ENCODE data around the gene WDCP.

Gene WDCP

DNA sequence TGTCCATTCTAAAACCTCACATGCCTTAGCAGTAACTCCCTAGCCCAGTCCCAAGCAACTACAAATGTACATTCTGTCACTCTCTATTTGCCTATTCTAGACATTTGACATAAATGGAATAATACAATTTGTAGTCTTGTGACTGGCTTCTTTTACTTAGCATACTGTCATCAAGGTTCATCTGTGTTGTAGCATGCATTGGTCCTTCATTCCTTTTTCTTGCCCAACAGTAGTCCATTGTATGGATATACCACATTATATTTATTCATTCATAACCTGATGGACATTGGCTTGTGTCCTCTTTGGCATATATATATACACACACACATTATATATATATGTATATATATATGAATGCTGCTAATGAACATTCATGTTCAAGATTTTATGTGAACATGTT is 39.5 kb downstream of the WDCP start:
- TF ChIP-seq EZH2 (IDR thresholded peaks at IDR 0.05; ENCODE audit: borderline replicate concordance, low read depth, low read length, severe bottlenecking): no peak
- TF ChIP-seq, protein P1, sequence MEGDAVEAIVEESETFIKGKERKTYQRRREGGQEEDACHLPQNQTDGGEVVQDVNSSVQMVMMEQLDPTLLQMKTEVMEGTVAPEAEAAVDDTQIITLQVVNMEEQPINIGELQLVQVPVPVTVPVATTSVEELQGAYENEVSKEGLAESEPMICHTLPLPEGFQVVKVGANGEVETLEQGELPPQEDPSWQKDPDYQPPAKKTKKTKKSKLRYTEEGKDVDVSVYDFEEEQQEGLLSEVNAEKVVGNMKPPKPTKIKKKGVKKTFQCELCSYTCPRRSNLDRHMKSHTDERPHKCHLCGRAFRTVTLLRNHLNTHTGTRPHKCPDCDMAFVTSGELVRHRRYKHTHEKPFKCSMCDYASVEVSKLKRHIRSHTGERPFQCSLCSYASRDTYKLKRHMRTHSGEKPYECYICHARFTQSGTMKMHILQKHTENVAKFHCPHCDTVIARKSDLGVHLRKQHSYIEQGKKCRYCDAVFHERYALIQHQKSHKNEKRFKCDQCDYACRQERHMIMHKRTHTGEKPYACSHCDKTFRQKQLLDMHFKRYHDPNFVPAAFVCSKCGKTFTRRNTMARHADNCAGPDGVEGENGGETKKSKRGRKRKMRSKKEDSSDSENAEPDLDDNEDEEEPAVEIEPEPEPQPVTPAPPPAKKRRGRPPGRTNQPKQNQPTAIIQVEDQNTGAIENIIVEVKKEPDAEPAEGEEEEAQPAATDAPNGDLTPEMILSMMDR (IDR thresholded peaks at IDR 0.05; ENCODE audit: borderline replicate concordance, extremely low read depth, low read length, poor library complexity, severe bottlenecking): no peak
- H3K27me3 ChIP-seq (ENCODE audit: insufficient read depth, low read length, poor library complexity): no peaks in the 10 kb centered on the region
- no peak overlapping the region for H3K4me3 ChIP-seq (ENCODE audit: low read depth in 1 of 2, low read length in 2 of 2)
- no peak overlapping the region for H2AFZ ChIP-seq (ENCODE audit: low read depth, low read length)
- no peak overlapping the region for H3K27ac ChIP-seq (ENCODE audit: low read length)
- ATAC-seq (ENCODE audit: insufficient read depth, low read depth) (no peak), DNase-seq (no peak)
- no peak overlapping the region for H3K9ac ChIP-seq (ENCODE audit: low read depth, low read length)
- no peaks in the 10 kb centered on the region for H3K79me2 ChIP-seq (ENCODE audit: insufficient read depth, low read length)
- no peaks in the 10 kb centered on the region for H3K9me3 ChIP-seq (ENCODE audit: insufficient read depth, low read length, severe bottlenecking)
- H3K36me3 ChIP-seq (ENCODE audit: insufficient read depth, low read length): no peaks in the 10 kb centered on the region
- H4K20me1 ChIP-seq (ENCODE audit: insufficient read depth, low read length): no peaks in the 10 kb centered on the region
- H3K4me1 ChIP-seq (ENCODE audit: insufficient read depth, low read length): no peaks in the 10 kb centered on the region
- H3K4me2 ChIP-seq (ENCODE audit: insufficient read depth, low read length): no peak overlapping the region

DNA sequence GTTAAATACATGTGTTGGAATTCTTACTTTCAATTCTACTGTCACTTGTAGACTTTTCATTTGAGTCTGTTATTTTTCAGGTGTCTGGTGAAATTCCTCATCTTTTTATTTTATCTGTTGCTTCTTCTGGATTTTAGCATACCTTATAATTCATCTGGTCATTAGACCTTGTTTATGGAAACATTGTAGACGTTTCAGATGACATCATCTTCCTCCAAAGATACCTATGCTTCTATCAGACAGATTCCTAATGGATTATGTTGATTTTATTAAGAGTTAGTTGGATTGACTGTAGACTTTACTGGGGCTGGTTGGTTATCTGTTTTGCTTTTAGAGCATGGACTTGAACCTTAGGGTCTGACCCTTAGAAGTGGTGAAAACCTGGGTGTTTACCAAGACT is 52.6 kb downstream of the WDCP start:
- no peaks in the 10 kb centered on the region for H3K4me1 ChIP-seq (ENCODE audit: insufficient read depth, low read length)
- H3K9me3 ChIP-seq (ENCODE audit: insufficient read depth, low read length, severe bottlenecking): no peaks in the 10 kb centered on the region
- no peak for DNase-seq
- no peaks in the 10 kb centered on the region for H3K79me2 ChIP-seq (ENCODE audit: insufficient read depth, low read length)
- peaks cover 12% of the 10 kb centered on the region; the same call in 1 of the 2 replicates for H3K36me3 ChIP-seq (ENCODE audit: insufficient read depth, low read length)
- TF ChIP-seq, protein P1 (IDR thresholded peaks at IDR 0.05; ENCODE audit: borderline replicate concordance, extremely low read depth, low read length, poor library complexity, severe bottlenecking): no peak
- no peak for TF ChIP-seq EZH2 (IDR thresholded peaks at IDR 0.05; ENCODE audit: borderline replicate concordance, low read depth, low read length, severe bottlenecking)
- no peak overlapping the region for H3K4me2 ChIP-seq (ENCODE audit: insufficient read depth, low read length)
- no peaks in the 10 kb centered on the region for H3K27me3 ChIP-seq (ENCODE audit: insufficient read depth, low read length, poor library complexity)
- H3K9ac ChIP-seq (ENCODE audit: low read depth, low read length): no peak overlapping the region
- ATAC-seq (ENCODE audit: insufficient read depth, low read depth): no peak
- H2AFZ ChIP-seq (ENCODE audit: low read depth, low read length): no peak overlapping the region
- H3K4me3 ChIP-seq (ENCODE audit: low read depth in 1 of 2, low read length in 2 of 2): no peak overlapping the region
- no peak overlapping the region for H3K27ac ChIP-seq (ENCODE audit: low read length)
- H4K20me1 ChIP-seq (ENCODE audit: insufficient read depth, low read length): no peaks in the 10 kb centered on the region

DNA sequence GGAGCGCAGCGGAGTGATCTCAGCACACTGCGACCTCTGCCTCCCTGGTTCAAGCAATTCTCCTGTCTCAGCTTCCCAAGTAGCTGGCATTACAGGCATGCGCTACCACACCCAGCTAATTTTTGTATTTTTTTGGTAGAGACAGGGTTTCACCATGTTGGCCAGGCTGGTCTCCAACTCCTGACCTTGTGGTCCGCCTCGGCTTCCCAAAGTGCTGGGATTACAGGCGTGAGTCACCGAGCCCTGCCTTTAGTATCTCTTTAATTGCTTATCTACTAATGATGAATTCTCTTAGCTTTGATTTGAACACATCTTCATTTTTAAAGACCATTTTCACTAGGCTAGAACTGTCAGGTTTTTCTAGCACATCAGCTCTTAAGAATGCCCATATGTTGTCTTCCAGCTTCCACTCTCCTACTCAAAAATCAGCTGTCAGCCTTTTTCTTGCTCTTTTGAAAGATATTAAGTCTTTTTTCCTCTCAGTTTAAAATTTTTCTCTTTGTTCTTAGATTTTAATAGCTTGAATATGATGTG is 53.4 kb downstream of the WDCP start:
- Histone ChIP-seq H3K4me1 (ENCODE audit: insufficient read depth, low read length) (no peaks in the 10 kb centered on the region), H3K27me3 (ENCODE audit: insufficient read depth, low read length, poor library complexity) (no peaks in the 10 kb centered on the region), H2AFZ (ENCODE audit: low read depth, low read length) (no peak overlapping the region), H3K4me2 (ENCODE audit: insufficient read depth, low read length) (no peak overlapping the region), H3K4me3 (ENCODE audit: low read depth in 1 of 2, low read length in 2 of 2) (no peak overlapping the region), H3K9ac (ENCODE audit: low read depth, low read length) (no peak overlapping the region), H3K9me3 (ENCODE audit: insufficient read depth, low read length, severe bottlenecking) (no peaks in the 10 kb centered on the region), H4K20me1 (ENCODE audit: insufficient read depth, low read length) (no peaks in the 10 kb centered on the region), H3K36me3 (ENCODE audit: insufficient read depth, low read length) (peaks cover 8% of the 10 kb centered on the region; the same call in 1 of the 2 replicates), H3K27ac (ENCODE audit: low read length) (no peak overlapping the region), H3K79me2 (ENCODE audit: insufficient read depth, low read length) (no peaks in the 10 kb centered on the region)
- ATAC-seq (ENCODE audit: insufficient read depth, low read depth) (no peak), DNase-seq (no peak)
- no peak for TF ChIP-seq EZH2 (IDR thresholded peaks at IDR 0.05; ENCODE audit: borderline replicate concordance, low read depth, low read length, severe bottlenecking)
- TF ChIP-seq, protein P1 (IDR thresholded peaks at IDR 0.05; ENCODE audit: borderline replicate concordance, extremely low read depth, low read length, poor library complexity, severe bottlenecking): no peak
